Activated T-helper 1 cell treated with anti-CD3 and anti-CD28 coated beads, Interleukin-12 subunit alpha, Interleukin-12 subunit beta, Interleukin-2, Interleukin-4 antibody, amounts not matched to agents 30 ng/mL and 10 ng/mL and 1 ng/mL, durations not matched to agents 14 hours and 24 hours and 36 hours (primary cell): ENCODE measurements around the gene TCF12. TPM values are rescaled to one million over a fixed set of nuclear protein-coding genes. Genes with fewer than 3 reads are reported as not detected.

Source experiments
- DNase-seq: peaks from one replicate; pipeline ENCODE4 v3.0.0; 2021; ENCODE audit warnings: low spot score
- H3K27ac Mint-ChIP-seq: one replicate; pipeline ENCODE4 v1.8.0; 2021; ENCODE audit warnings: mild to moderate bottlenecking, mixed read lengths
- H3K27me3 Mint-ChIP-seq: one replicate; pipeline ENCODE4 v1.8.0; 2022; ENCODE audit warnings: mild to moderate bottlenecking, moderate library complexity, mixed read lengths; ENCODE audit not compliant: insufficient read depth
- H3K36me3 Mint-ChIP-seq: one replicate; pipeline ENCODE4 v1.8.0; 2021; ENCODE audit warnings: low read depth, mixed read lengths
- H3K4me1 Mint-ChIP-seq: one replicate; pipeline ENCODE4 v1.8.0; 2021; ENCODE audit warnings: low read depth, mixed read lengths
- H3K4me3 Mint-ChIP-seq: one replicate; pipeline ENCODE4 v1.8.0; 2021; ENCODE audit warnings: mild to moderate bottlenecking, moderate library complexity, mixed read lengths
- H3K9me3 Mint-ChIP-seq: one replicate; pipeline ENCODE4 v1.8.0; 2021; ENCODE audit warnings: mixed read lengths
- intact Hi-C: fragments of 100-400 bp; cut with micrococcal nuclease; formaldehyde crosslinking; loops from one replicate; pipeline ENCODE4 v1.15.1; 2024
- total RNA-seq: library from RNA; stranded (reverse); gene quantifications from 2 replicates; pipeline ENCODE4 v1.2.3, GENCODE V29; 2022

The TCF12 gene
- total RNA-seq, 1 donor from 2014 or later: 85.7 TPM

- Mint-ChIP-seq H3K4me3 (no peak overlapping the region), H3K9me3 (no peaks in the 10 kb centered on the region), H3K27ac (no peak overlapping the region), H3K4me1 (peaks cover 10% of the 10 kb centered on the region), H3K36me3 (peaks cover 3% of the 10 kb centered on the region), H3K27me3 (no peaks in the 10 kb centered on the region)
- DNase-seq: no peak
- intact Hi-C loops: no loop called here
Observed at GRCh38 chr15:57205996-57206395, 287.6 kb downstream of the TCF12 start.

GRCh38 chr15:57213862-57214261 lies 295.4 kb downstream of the TCF12 start:
- no peaks in the 10 kb centered on the region for H3K36me3 Mint-ChIP-seq
- no peaks in the 10 kb centered on the region for H3K27me3 Mint-ChIP-seq
- H3K27ac Mint-ChIP-seq: no peak overlapping the region
- H3K4me3 Mint-ChIP-seq: no peak overlapping the region
- DNase-seq: no peak
- peaks cover 1% of the 10 kb centered on the region for H3K4me1 Mint-ChIP-seq
- no peaks in the 10 kb centered on the region for H3K9me3 Mint-ChIP-seq
- intact Hi-C loops: loop anchor here (1.0 to 10.0 kb wide), 5 partner anchors 68 to 749 kb away; partner anchors contain the start of gene MNS1

- no peaks in the 10 kb centered on the region for H3K27me3 Mint-ChIP-seq
- H3K36me3 Mint-ChIP-seq: no peaks in the 10 kb centered on the region
- no peak for DNase-seq
- no peak overlapping the region for H3K4me3 Mint-ChIP-seq
- peaks cover 7% of the 10 kb centered on the region for H3K4me1 Mint-ChIP-seq
- H3K27ac Mint-ChIP-seq: no peak overlapping the region
- no peaks in the 10 kb centered on the region for H3K9me3 Mint-ChIP-seq
- intact Hi-C loops: loop anchor here (5.0 to 10.0 kb wide), 4 partner anchors 231 to 751 kb away; partner anchors contain the start of genes MNS1 and TCF12
Observed at GRCh38 chr15:57215326-57215725, 296.9 kb downstream of the TCF12 start.

GRCh38 chr15:57215881-57216280 lies 297.4 kb downstream of the TCF12 start:
- no peaks in the 10 kb centered on the region for H3K36me3 Mint-ChIP-seq
- H3K4me3 Mint-ChIP-seq: no peak overlapping the region
- peaks cover 7% of the 10 kb centered on the region for H3K4me1 Mint-ChIP-seq
- DNase-seq: no peak
- intact Hi-C loops: loop anchor here (5.0 to 10.0 kb wide), 4 partner anchors 231 to 751 kb away; partner anchors contain the start of genes MNS1 and TCF12
- no peaks in the 10 kb centered on the region for H3K9me3 Mint-ChIP-seq
- no peak overlapping the region for H3K27ac Mint-ChIP-seq
- H3K27me3 Mint-ChIP-seq: no peaks in the 10 kb centered on the region

GRCh38 chr15:57216288-57216687 lies 297.8 kb downstream of the TCF12 start:
- Mint-ChIP-seq H3K9me3 (no peaks in the 10 kb centered on the region), H3K27me3 (no peaks in the 10 kb centered on the region), H3K4me1 (peaks cover 7% of the 10 kb centered on the region), H3K27ac (no peak overlapping the region), H3K36me3 (no peaks in the 10 kb centered on the region), H3K4me3 (no peak overlapping the region)
- no peak for DNase-seq
- intact Hi-C loops: loop anchor here (5.0 to 10.0 kb wide), 4 partner anchors 231 to 751 kb away; partner anchors contain the start of genes MNS1 and TCF12

GRCh38 chr15:57217778-57218598 lies 299.5 kb downstream of the TCF12 start:
- intact Hi-C loops: loop anchor here (5.0 to 10.0 kb wide), 4 partner anchors 233 to 753 kb away; partner anchors contain the start of genes MNS1 and TCF12
- Mint-ChIP-seq H3K36me3 (no peaks in the 10 kb centered on the region), H3K9me3 (no peaks in the 10 kb centered on the region), H3K27ac (no peak overlapping the region), H3K4me3 (no peak overlapping the region), H3K27me3 (no peaks in the 10 kb centered on the region), H3K4me1 (peaks cover 7% of the 10 kb centered on the region)
- no peak for DNase-seq

GRCh38 chr15:57218826-57219576 lies 300.6 kb downstream of the TCF12 start:
- Mint-ChIP-seq H3K4me1 (peaks cover 7% of the 10 kb centered on the region), H3K9me3 (no peaks in the 10 kb centered on the region), H3K4me3 (no peak overlapping the region), H3K36me3 (no peaks in the 10 kb centered on the region), H3K27me3 (no peaks in the 10 kb centered on the region), H3K27ac (no peak overlapping the region)
- DNase-seq: no peak
- intact Hi-C loops: loop anchor here (5.0 to 10.0 kb wide), 4 partner anchors 234 to 754 kb away; partner anchors contain the start of genes MNS1 and TCF12

GRCh38 chr15:57220205-57220604 lies 301.8 kb downstream of the TCF12 start:
- H3K36me3 Mint-ChIP-seq: no peaks in the 10 kb centered on the region
- H3K4me3 Mint-ChIP-seq: no peak overlapping the region
- no peak overlapping the region for H3K27ac Mint-ChIP-seq

GRCh38 chr15:57221134-57221533 lies 302.7 kb downstream of the TCF12 start:
- no peak overlapping the region for H3K4me3 Mint-ChIP-seq
- no peak for DNase-seq
- no peaks in the 10 kb centered on the region for H3K36me3 Mint-ChIP-seq
- peaks cover 7% of the 10 kb centered on the region for H3K4me1 Mint-ChIP-seq
- no peaks in the 10 kb centered on the region for H3K9me3 Mint-ChIP-seq
- H3K27ac Mint-ChIP-seq: no peak overlapping the region
- intact Hi-C loops: no loop called here
- no peaks in the 10 kb centered on the region for H3K27me3 Mint-ChIP-seq

More at GRCh38 chr15:57220205-57220604, 301.8 kb downstream of the TCF12 start:
- H3K4me1 Mint-ChIP-seq: peaks cover 7% of the 10 kb centered on the region
- no peak for DNase-seq
- no peaks in the 10 kb centered on the region for H3K27me3 Mint-ChIP-seq
- H3K9me3 Mint-ChIP-seq: no peaks in the 10 kb centered on the region
- intact Hi-C loops: no loop called here

GRCh38 chr15:57223345-57223744 lies 304.9 kb downstream of the TCF12 start:
- no peak for DNase-seq
- Mint-ChIP-seq H3K27me3 (no peaks in the 10 kb centered on the region), H3K27ac (no peak overlapping the region), H3K36me3 (no peaks in the 10 kb centered on the region), H3K9me3 (no peaks in the 10 kb centered on the region), H3K4me1 (peaks cover 7% of the 10 kb centered on the region), H3K4me3 (no peak overlapping the region)
- intact Hi-C loops: no loop called here

GRCh38 chr15:57223887-57224286 lies 305.4 kb downstream of the TCF12 start:
- intact Hi-C loops: no loop called here
- DNase-seq: no peak
- Mint-ChIP-seq H3K9me3 (no peaks in the 10 kb centered on the region), H3K4me1 (peaks cover 5% of the 10 kb centered on the region), H3K4me3 (no peak overlapping the region), H3K36me3 (no peaks in the 10 kb centered on the region), H3K27ac (no peak overlapping the region), H3K27me3 (no peaks in the 10 kb centered on the region)

- intact Hi-C loops: no loop called here
- H3K27me3 Mint-ChIP-seq: no peaks in the 10 kb centered on the region
- no peaks in the 10 kb centered on the region for H3K4me1 Mint-ChIP-seq
- H3K36me3 Mint-ChIP-seq: no peaks in the 10 kb centered on the region
- no peaks in the 10 kb centered on the region for H3K9me3 Mint-ChIP-seq
- H3K4me3 Mint-ChIP-seq: no peak overlapping the region
- H3K27ac Mint-ChIP-seq: no peak overlapping the region
- DNase-seq: no peak
Observed at GRCh38 chr15:57224664-57225063, 306.2 kb downstream of the TCF12 start.

- no peaks in the 10 kb centered on the region for H3K4me1 Mint-ChIP-seq
- H3K36me3 Mint-ChIP-seq: no peaks in the 10 kb centered on the region
- no peak for DNase-seq
- no peak overlapping the region for H3K4me3 Mint-ChIP-seq
- H3K27ac Mint-ChIP-seq: no peak overlapping the region
- no peaks in the 10 kb centered on the region for H3K9me3 Mint-ChIP-seq
- no peaks in the 10 kb centered on the region for H3K27me3 Mint-ChIP-seq
- intact Hi-C loops: no loop called here
Observed at GRCh38 chr15:57227166-57227565, 308.7 kb downstream of the TCF12 start.
